IMR-90 (cell line): ENCODE measurements around the gene SLC50A1.

Experiments used
- NFE2L2 ChIP-seq: fragments of 150-350 bp; IDR thresholded peaks from 2 replicates; pipeline ENCODE4 v1.6.1; 2016; ENCODE audit warnings: low read depth, mild to moderate bottlenecking, low read length
- POLR2A ChIP-seq: IDR thresholded peaks from 2 replicates; pipeline ENCODE4 v1.6.1; 2012; ENCODE audit warnings: mild to moderate bottlenecking, low read depth, low read length
- RAD21 ChIP-seq: IDR thresholded peaks from 2 replicates; pipeline ENCODE4 v1.6.1; 2012; ENCODE audit warnings: low read length, improper control_type of control experiment

GRCh38 chr1:155110826-155111225, 24.8 kb upstream of the SLC50A1 start:
- TF ChIP-seq POLR2A (no peak), RAD21 (no peak), NFE2L2 (no peak)
